Measurements from ENCODE around the gene ARRDC5.

DNA sequence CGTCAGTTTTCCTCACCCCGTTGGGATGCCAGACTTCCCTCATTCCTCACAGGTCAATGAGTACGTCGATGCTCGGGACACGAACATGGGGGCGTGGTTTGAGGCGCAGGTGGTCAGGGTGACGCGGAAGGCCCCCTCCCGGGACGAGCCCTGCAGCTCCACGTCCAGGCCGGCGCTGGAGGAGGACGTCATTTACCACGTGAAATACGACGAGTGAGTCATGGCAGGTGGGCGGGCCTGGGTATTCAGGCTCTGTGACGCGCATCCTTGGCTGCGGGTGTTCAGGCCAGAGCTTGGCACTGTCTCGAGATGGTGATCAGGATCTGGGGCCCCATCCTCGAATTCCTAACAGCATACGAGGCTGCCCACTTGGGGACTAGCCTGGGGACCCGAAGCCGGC is 28.0 kb upstream of the ARRDC5 start:
- TF ChIP-seq POLR2A (IDR thresholded peaks at IDR 0.05; ENCODE audit: control extremely low read depth in 1 of 2, low read depth in 2 of 2, low read length in 2 of 2), result no peak
- TF ChIP-seq EGR1 (IDR thresholded peaks at IDR 0.05; ENCODE audit: borderline replicate concordance, low read depth, low read length), result no peak
- TF ChIP-seq SAP30 (IDR thresholded peaks at IDR 0.05; ENCODE audit: insufficient read depth, insufficient replicate concordance, low read length), result no peak
- no peak for TF ChIP-seq HDAC2 (IDR thresholded peaks at IDR 0.05; ENCODE audit: borderline replicate concordance in 1 of 2, low read depth in 2 of 2, low read length in 2 of 2)
- TF ChIP-seq, protein P1, sequence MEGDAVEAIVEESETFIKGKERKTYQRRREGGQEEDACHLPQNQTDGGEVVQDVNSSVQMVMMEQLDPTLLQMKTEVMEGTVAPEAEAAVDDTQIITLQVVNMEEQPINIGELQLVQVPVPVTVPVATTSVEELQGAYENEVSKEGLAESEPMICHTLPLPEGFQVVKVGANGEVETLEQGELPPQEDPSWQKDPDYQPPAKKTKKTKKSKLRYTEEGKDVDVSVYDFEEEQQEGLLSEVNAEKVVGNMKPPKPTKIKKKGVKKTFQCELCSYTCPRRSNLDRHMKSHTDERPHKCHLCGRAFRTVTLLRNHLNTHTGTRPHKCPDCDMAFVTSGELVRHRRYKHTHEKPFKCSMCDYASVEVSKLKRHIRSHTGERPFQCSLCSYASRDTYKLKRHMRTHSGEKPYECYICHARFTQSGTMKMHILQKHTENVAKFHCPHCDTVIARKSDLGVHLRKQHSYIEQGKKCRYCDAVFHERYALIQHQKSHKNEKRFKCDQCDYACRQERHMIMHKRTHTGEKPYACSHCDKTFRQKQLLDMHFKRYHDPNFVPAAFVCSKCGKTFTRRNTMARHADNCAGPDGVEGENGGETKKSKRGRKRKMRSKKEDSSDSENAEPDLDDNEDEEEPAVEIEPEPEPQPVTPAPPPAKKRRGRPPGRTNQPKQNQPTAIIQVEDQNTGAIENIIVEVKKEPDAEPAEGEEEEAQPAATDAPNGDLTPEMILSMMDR (IDR thresholded peaks at IDR 0.05; ENCODE audit: control extremely low read depth in 1 of 3, insufficient read depth in 1 of 3, low read depth in 1 of 3, low read length in 3 of 3), result no peak
- no peak for TF ChIP-seq EZH2 (IDR thresholded peaks at IDR 0.05; ENCODE audit: low read depth, low read length, severe bottlenecking)
- no peak for TF ChIP-seq POLR2AphosphoS5 (IDR thresholded peaks at IDR 0.05; ENCODE audit: low read depth, low read length)
- TF ChIP-seq, protein P2, sequence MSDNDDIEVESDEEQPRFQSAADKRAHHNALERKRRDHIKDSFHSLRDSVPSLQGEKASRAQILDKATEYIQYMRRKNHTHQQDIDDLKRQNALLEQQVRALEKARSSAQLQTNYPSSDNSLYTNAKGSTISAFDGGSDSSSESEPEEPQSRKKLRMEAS (IDR thresholded peaks at IDR 0.05), result no peak
- TF ChIP-seq NRF1 (IDR thresholded peaks at IDR 0.05; ENCODE audit: low read depth, low read length), result no peak
- no peak for TF ChIP-seq EP300 (IDR thresholded peaks at IDR 0.05; ENCODE audit: borderline replicate concordance in 1 of 2, low read depth in 2 of 2, low read length in 2 of 2)
- no peak for TF ChIP-seq BCL11A (IDR thresholded peaks at IDR 0.05; ENCODE audit: low read depth in 2 of 2, low read length in 2 of 2)
- TF ChIP-seq YY1 (IDR thresholded peaks at IDR 0.05; ENCODE audit: low read depth, low read length), result no peak

Data from H1 (cell line).